Measurements from ENCODE around the gene ATP1A2.
"Not testable (repeated sequence)": the region's sequence is repeated elsewhere in the genome, so short reads cannot be mapped to it uniquely, and the experiment has no call there.

The ATP1A2 gene

GRCh38 chr1:160101037-160101716 lies 14.4 kb upstream of the ATP1A2 start:
- H3K4me1 ChIP-seq (ENCODE audit: control insufficient read depth in 1 of 2, insufficient read depth in 2 of 2, low read length in 2 of 2): peaks cover 26 to 41% of the 10 kb centered on the region in 2 donors
- H3K36me3 ChIP-seq (ENCODE audit: control insufficient read depth in 1 of 2, insufficient read depth in 2 of 2, low read length in 2 of 2): no peaks in the 10 kb centered on the region
- H3K9ac ChIP-seq (ENCODE audit: low read depth in 1 of 2, low read length in 2 of 2): peak overlapping the region in 1 of 2 donors; percentile 15
- no peak overlapping the region for H3K4me3 ChIP-seq (ENCODE audit: low read depth in 1 of 2, low read length in 2 of 2)
- H3K9me3 ChIP-seq (ENCODE audit: control insufficient read depth in 1 of 2, low read length in 2 of 2): no peaks in the 10 kb centered on the region
- no peaks in the 10 kb centered on the region for H3K27me3 ChIP-seq (ENCODE audit: control insufficient read depth in 1 of 2, insufficient read depth in 2 of 2, low read length in 2 of 2)
- H3K27ac ChIP-seq (ENCODE audit: low read depth, low read length): no peak overlapping the region

- Histone ChIP-seq H3K4me3 (ENCODE audit: low read depth in 1 of 2, low read length in 2 of 2) (no peak overlapping the region), H3K27me3 (ENCODE audit: control insufficient read depth in 1 of 2, insufficient read depth in 2 of 2, low read length in 2 of 2) (no peaks in the 10 kb centered on the region), H3K9ac (ENCODE audit: low read depth in 1 of 2, low read length in 2 of 2) (no peak overlapping the region), H3K36me3 (ENCODE audit: control insufficient read depth in 1 of 2, insufficient read depth in 2 of 2, low read length in 2 of 2) (no peaks in the 10 kb centered on the region), H3K27ac (ENCODE audit: low read depth, low read length) (no peak overlapping the region), H3K9me3 (ENCODE audit: control insufficient read depth in 1 of 2, low read length in 2 of 2) (no peaks in the 10 kb centered on the region), H3K4me1 (ENCODE audit: control insufficient read depth in 1 of 2, insufficient read depth in 2 of 2, low read length in 2 of 2) (peaks cover 19 to 33% of the 10 kb centered on the region in 2 donors)
These were observed 13.6 kb upstream of the ATP1A2 start for GRCh38 chr1:160101717-160102522.

DNA sequence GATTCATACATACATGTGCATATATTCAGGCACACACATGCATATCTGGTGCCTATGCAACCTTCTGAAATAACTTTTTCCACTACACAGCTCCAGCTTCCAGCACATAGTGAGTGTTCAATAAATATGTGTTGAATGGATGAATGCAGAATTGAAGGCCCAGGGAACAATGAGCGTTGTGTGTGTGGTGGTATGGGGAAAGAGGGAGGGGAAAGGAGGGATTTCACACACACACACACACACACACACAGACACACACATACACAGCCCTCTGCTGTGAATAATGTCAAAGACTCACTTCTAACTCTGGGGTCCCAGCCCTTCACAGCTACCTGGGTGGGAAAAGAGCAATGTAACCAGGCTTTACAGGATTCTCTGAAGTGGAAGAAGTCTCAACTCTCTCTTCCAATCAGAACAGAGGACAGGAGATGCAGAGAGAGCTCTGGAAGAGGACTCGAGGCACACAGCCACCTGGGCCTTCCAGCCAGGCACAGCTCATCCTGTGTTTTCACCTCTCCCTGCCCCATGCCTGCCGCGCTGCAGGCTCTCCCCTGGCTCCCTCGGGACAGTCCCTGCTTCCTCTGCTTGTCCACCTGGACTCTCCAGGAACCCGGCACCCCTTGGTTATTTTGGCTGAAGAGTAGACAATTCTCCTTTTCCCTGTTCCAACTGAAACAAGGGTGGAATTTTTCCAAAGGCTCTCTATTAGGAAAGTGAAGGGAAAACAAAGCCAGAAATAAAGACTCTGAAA lies 11.7 kb upstream of the ATP1A2 start:
- H3K36me3 ChIP-seq (ENCODE audit: control insufficient read depth in 1 of 2, insufficient read depth in 2 of 2, low read length in 2 of 2): no peaks in the 10 kb centered on the region
- peaks cover 10 to 22% of the 10 kb centered on the region in 2 donors for H3K4me1 ChIP-seq (ENCODE audit: control insufficient read depth in 1 of 2, insufficient read depth in 2 of 2, low read length in 2 of 2)
- no peak overlapping the region for H3K27ac ChIP-seq (ENCODE audit: low read depth, low read length)
- no peak overlapping the region for H3K9ac ChIP-seq (ENCODE audit: low read depth in 1 of 2, low read length in 2 of 2)
- H3K27me3 ChIP-seq (ENCODE audit: control insufficient read depth in 1 of 2, insufficient read depth in 2 of 2, low read length in 2 of 2): no peaks in the 10 kb centered on the region
- no peaks in the 10 kb centered on the region for H3K9me3 ChIP-seq (ENCODE audit: control insufficient read depth in 1 of 2, low read length in 2 of 2)
- no peak overlapping the region for H3K4me3 ChIP-seq (ENCODE audit: low read depth in 1 of 2, low read length in 2 of 2)

GRCh38 chr1:160104486-160104885 lies 11.1 kb upstream of the ATP1A2 start:
- Histone ChIP-seq H3K4me1 (ENCODE audit: control insufficient read depth in 1 of 2, insufficient read depth in 2 of 2, low read length in 2 of 2) (peaks cover 6 to 18% of the 10 kb centered on the region in 2 donors), H3K4me3 (ENCODE audit: low read depth in 1 of 2, low read length in 2 of 2) (no peak overlapping the region), H3K9me3 (ENCODE audit: control insufficient read depth in 1 of 2, low read length in 2 of 2) (no peaks in the 10 kb centered on the region), H3K27ac (ENCODE audit: low read depth, low read length) (no peak overlapping the region), H3K9ac (ENCODE audit: low read depth in 1 of 2, low read length in 2 of 2) (no peak overlapping the region), H3K36me3 (ENCODE audit: control insufficient read depth in 1 of 2, insufficient read depth in 2 of 2, low read length in 2 of 2) (no peaks in the 10 kb centered on the region), H3K27me3 (ENCODE audit: control insufficient read depth in 1 of 2, insufficient read depth in 2 of 2, low read length in 2 of 2) (no peaks in the 10 kb centered on the region)

DNA sequence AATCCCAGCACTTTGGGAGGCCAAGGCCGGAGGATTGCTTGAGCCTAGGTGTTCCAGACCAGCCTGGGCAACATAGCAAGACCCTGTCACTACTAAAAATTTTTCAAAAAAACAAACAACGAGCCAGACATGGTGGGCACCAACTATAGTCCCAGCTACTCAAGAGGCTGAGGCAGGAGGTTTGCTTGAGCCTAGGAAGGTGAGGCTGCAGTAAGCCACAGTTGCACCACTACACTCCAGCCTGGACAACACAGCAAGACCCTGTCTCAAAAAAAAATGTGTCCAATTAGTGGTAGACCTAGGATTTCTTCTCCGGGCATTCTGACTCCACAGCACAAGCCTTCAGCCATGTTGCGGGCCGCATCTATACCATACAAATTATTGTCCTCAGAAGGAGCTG lies 10.4 kb upstream of the ATP1A2 start:
- peaks cover 5 to 15% of the 10 kb centered on the region in 2 donors for H3K4me1 ChIP-seq (ENCODE audit: control insufficient read depth in 1 of 2, insufficient read depth in 2 of 2, low read length in 2 of 2)
- H3K27me3 ChIP-seq (ENCODE audit: control insufficient read depth in 1 of 2, insufficient read depth in 2 of 2, low read length in 2 of 2): no peaks in the 10 kb centered on the region
- H3K9me3 ChIP-seq (ENCODE audit: control insufficient read depth in 1 of 2, low read length in 2 of 2): no peaks in the 10 kb centered on the region
- no peak overlapping the region for H3K9ac ChIP-seq (ENCODE audit: low read depth in 1 of 2, low read length in 2 of 2)
- no peaks in the 10 kb centered on the region for H3K36me3 ChIP-seq (ENCODE audit: control insufficient read depth in 1 of 2, insufficient read depth in 2 of 2, low read length in 2 of 2)
- H3K4me3 ChIP-seq (ENCODE audit: low read depth in 1 of 2, low read length in 2 of 2): no peak overlapping the region
- H3K27ac ChIP-seq (ENCODE audit: low read depth, low read length): no peak overlapping the region

- Histone ChIP-seq H3K4me1 (ENCODE audit: control insufficient read depth in 1 of 2, insufficient read depth in 2 of 2, low read length in 2 of 2) (peaks cover 0 to 8% of the 10 kb centered on the region in 2 donors), H3K27me3 (ENCODE audit: control insufficient read depth in 1 of 2, insufficient read depth in 2 of 2, low read length in 2 of 2) (no peaks in the 10 kb centered on the region), H3K9ac (ENCODE audit: low read depth in 1 of 2, low read length in 2 of 2) (no peak overlapping the region), H3K4me3 (ENCODE audit: low read depth in 1 of 2, low read length in 2 of 2) (no peak overlapping the region), H3K9me3 (ENCODE audit: control insufficient read depth in 1 of 2, low read length in 2 of 2) (no peaks in the 10 kb centered on the region), H3K36me3 (ENCODE audit: control insufficient read depth in 1 of 2, insufficient read depth in 2 of 2, low read length in 2 of 2) (no peaks in the 10 kb centered on the region), H3K27ac (ENCODE audit: low read depth, low read length) (no peak overlapping the region)
These were observed 8.0 kb upstream of the ATP1A2 start for GRCh38 chr1:160107512-160107911.

- Histone ChIP-seq H3K9me3 (ENCODE audit: control insufficient read depth in 1 of 2, low read length in 2 of 2) (no peaks in the 10 kb centered on the region), H3K36me3 (ENCODE audit: control insufficient read depth in 1 of 2, insufficient read depth in 2 of 2, low read length in 2 of 2) (no peaks in the 10 kb centered on the region), H3K4me3 (ENCODE audit: low read depth in 1 of 2, low read length in 2 of 2) (no peak overlapping the region), H3K9ac (ENCODE audit: low read depth in 1 of 2, low read length in 2 of 2) (no peak overlapping the region), H3K27ac (ENCODE audit: low read depth, low read length) (no peak overlapping the region), H3K4me1 (ENCODE audit: control insufficient read depth in 1 of 2, insufficient read depth in 2 of 2, low read length in 2 of 2) (peaks cover 0 to 4% of the 10 kb centered on the region in 2 donors), H3K27me3 (ENCODE audit: control insufficient read depth in 1 of 2, insufficient read depth in 2 of 2, low read length in 2 of 2) (no peaks in the 10 kb centered on the region)
These were observed 6.5 kb upstream of the ATP1A2 start for GRCh38 chr1:160108888-160109662.

- no peaks in the 10 kb centered on the region for H3K27me3 ChIP-seq (ENCODE audit: control insufficient read depth in 1 of 2, insufficient read depth in 2 of 2, low read length in 2 of 2)
- no peaks in the 10 kb centered on the region for H3K4me1 ChIP-seq (ENCODE audit: control insufficient read depth in 1 of 2, insufficient read depth in 2 of 2, low read length in 2 of 2)
- H3K27ac ChIP-seq (ENCODE audit: low read depth, low read length): no peak overlapping the region
- H3K4me3 ChIP-seq (ENCODE audit: low read depth in 1 of 2, low read length in 2 of 2): no peak overlapping the region
- no peaks in the 10 kb centered on the region for H3K9me3 ChIP-seq (ENCODE audit: control insufficient read depth in 1 of 2, low read length in 2 of 2)
- no peak overlapping the region for H3K9ac ChIP-seq (ENCODE audit: low read depth in 1 of 2, low read length in 2 of 2)
- no peaks in the 10 kb centered on the region for H3K36me3 ChIP-seq (ENCODE audit: control insufficient read depth in 1 of 2, insufficient read depth in 2 of 2, low read length in 2 of 2)
These were observed 5.9 kb upstream of the ATP1A2 start for GRCh38 chr1:160109686-160110085.

DNA sequence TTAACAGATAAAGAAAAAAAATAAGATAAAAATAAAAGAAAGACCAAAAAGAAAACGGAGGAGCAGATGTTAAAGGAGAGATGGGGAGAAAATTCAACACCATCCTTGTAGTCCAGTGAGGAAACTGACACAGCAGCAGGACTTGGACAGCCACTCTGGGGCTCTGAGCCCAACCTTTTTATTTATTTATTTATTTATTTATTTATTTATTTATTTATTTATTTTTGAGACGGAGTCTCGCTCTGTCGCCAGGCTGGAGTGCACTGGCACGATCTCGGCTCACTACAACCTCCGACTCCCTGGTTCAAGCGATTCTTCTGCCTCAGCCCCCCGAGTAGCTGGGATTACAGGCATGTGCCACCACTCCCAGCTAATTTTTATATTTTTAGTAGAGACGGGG lies 4.1 kb upstream of the ATP1A2 start:
- H3K36me3 ChIP-seq (ENCODE audit: control insufficient read depth in 1 of 2, insufficient read depth in 2 of 2, low read length in 2 of 2); H3K9ac ChIP-seq (ENCODE audit: low read depth in 1 of 2, low read length in 2 of 2); H3K4me1 ChIP-seq (ENCODE audit: control insufficient read depth in 1 of 2, insufficient read depth in 2 of 2, low read length in 2 of 2); H3K27me3 ChIP-seq (ENCODE audit: control insufficient read depth in 1 of 2, insufficient read depth in 2 of 2, low read length in 2 of 2); H3K4me3 ChIP-seq (ENCODE audit: low read depth in 1 of 2, low read length in 2 of 2); H3K27ac ChIP-seq (ENCODE audit: low read depth, low read length); H3K9me3 ChIP-seq (ENCODE audit: control insufficient read depth in 1 of 2, low read length in 2 of 2): not testable (repeated sequence)
